GM19099 (cell line): Measurements from ENCODE around the gene DEFB112.

Experiments used
- POLR2A ChIP-seq: IDR thresholded peaks from 3 replicates; pipeline ENCODE4 v1.6.1; 2011; ENCODE audit warnings: low read depth; ENCODE audit not compliant: insufficient read length; ENCODE audit errors: extremely low read depth

DEFB112 gene, protein sequence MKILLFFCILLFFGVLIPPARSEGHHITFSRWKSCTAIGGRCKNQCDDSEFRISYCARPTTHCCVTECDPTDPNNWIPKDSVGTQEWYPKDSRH

DNA sequence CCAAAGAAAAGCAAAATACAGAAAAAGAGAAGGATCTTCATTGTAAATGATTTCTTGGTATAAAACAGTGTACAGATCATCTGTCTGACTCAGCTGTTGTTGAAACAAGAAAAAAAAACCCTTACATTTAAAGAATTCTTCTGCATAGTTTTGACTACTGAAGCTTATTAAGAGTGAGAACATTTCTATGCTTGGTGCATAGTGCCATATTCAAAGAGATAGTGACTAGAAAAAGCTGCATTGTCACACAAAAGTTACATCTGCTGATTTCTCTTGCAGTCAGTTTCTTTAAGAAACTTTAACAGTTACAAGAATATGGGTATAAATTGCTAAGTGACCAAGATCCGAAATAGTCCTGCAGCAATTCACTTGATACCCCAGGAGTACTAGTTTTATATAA lies at the start of gene DEFB112:
TSS of gene DEFB112 (minus strand) at position 101 of the 400 bp plus-strand sequence. CDS start at position 41, 60 bp downstream.
- no peak for TF ChIP-seq POLR2A

DNA sequence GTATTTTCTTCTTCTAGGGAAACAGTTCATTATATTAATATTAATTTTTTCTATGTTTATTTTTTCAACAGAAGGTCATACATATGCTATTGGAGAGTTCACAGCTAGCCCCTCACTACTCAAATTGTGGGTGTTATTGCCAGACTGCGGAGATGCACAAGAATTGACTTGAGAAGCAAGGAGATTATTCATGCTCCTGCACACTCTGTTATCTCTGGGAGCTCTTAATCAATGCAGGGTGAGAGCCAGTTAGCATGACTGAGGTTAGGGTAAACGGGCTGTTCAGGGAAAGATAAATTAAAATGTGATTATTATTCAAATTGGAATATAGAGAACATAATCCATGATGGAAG lies 48.9 kb upstream of the DEFB112 start:
- TF ChIP-seq POLR2A: no peak

DNA sequence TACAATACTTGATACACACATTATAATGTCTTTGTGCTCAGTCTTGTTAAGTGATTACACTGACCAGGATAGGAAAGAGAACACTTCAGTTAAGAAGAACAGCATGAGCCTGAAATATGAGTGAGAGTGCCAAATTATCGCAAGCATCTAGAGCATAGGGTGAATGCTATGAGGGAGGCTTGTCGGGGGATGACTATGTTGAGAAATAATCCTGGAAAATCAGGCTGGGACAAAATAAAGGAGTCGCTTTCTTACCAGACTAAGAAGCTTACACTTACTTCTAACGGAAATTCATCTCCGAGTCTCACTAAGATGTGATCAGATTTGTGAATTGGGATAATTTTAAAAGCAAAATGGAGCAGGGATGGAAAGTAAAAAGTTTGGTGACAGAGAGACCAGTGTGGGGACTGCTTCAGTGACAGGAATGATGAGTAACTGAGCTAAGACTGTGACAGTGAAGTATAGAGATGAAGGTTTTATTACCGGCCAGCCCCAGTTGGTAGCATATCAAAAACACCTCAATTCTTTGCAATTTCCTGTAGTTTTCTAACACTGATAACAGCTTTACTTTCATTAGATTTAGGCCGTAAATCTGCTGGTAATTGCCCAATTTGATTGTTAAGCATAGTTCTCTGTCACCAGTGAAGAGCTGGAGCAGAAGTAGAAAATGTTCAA lies 48.4 kb upstream of the DEFB112 start:
- TF ChIP-seq POLR2A: no peak

DNA sequence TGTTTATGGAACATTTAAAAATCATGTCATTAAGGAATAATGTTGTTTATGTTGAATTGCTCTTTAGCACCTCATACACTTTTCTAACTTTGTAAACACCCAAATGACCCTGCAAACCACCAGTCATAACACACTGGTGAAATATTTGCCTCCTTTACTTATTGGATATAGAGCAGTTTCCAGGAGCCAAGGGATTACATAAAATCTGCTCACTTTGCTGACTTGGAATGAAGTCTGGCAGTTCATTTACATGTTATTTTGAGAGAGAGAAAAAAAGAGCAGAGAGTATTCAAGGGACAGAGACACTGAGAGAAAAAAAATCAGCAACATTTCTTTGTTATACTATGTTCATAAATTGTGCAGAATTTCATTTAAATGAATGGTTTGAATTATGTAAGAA lies 46.6 kb upstream of the DEFB112 start:
- no peak for TF ChIP-seq POLR2A

DNA sequence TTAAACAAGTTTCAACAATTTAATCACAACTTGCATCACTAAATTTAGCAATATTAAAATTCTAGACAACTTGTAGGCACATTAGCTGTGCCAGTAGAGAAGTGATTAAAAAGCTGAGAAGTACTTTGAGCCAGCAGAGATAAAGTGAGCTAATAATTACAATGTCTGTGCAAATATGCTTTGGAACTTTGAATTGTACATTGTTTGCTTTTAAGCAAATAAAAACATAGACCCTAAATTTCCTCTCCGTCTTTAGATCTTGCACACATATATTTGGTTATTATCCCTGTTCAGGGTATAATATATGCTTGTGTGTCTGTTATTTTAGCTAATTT lies 44.2 kb upstream of the DEFB112 start:
- no peak for TF ChIP-seq POLR2A

DNA sequence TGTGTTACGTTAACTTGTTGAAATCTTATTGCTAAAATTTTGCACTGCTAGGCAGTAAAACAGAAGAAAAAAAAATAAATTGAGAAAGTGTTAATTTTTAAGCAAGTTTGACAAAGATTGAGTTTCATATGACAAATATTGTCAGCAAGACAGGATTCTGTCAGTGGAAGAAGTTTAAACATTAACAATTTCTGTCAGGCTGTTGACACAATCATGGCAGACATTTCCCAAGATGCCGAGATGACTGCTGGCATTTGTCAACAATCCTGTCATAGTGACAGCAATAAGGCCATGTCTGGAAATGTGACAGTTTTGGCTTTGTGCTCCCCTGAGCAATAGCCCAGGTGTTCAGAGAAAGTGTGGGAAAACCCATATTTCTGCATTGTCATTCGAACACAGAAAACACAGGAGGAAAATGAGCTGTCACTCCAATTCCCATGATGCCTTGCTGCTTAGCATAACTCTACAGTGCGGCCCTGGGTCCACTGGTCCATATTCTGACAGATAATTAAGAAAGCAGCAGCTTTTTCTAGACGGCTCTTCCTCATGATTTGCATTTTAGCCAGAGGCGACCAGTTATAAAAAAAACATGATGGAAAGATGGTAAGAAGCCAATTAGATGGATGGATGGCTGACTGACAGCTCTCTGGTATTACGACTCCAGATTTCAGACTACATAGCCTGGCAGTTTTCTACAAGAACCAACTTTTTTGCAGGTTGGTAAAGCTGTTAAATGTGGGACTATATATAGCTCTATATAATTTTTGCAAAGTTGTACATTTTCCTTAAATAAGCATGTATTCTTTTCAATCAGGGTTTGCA lies 43.6 kb upstream of the DEFB112 start:
- TF ChIP-seq POLR2A: no peak

DNA sequence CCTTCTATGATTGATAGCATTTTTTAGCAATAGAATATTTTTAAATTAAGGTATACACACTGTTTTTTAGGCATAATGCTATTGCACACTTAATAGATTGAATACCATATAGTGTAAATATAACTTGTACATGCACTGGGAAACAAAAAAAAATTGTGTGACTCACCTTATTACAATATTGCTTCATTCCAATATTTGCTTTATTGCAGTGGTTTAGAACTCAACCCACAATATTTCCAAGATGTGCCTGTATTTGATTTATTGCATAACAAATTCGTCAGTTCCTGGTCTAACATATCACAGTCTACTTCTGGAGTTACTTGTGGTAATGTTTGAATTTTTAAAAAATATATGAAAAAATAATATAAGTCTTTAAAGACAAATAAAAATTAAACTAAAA lies 41.9 kb upstream of the DEFB112 start:
- no peak for TF ChIP-seq POLR2A

DNA sequence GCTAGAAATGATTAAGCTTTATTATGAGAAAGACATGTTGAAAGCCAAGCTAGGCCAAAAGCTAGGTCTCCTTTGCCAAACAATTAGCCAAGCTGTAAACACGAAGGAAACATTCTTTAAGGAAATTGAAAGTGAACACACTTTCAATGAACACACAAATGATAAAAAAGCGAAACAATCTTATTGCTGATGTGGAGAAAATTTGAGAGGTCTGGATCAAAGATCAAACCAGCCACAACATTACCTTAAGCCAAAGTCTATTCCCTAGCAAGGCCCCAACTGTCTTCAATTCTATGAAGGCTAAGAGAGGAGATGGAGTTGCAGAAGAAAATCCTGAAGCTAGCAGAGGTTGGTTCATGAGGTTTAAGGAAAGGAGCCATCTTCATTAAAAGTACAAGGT lies 40.2 kb upstream of the DEFB112 start:
- no peak for TF ChIP-seq POLR2A

DNA sequence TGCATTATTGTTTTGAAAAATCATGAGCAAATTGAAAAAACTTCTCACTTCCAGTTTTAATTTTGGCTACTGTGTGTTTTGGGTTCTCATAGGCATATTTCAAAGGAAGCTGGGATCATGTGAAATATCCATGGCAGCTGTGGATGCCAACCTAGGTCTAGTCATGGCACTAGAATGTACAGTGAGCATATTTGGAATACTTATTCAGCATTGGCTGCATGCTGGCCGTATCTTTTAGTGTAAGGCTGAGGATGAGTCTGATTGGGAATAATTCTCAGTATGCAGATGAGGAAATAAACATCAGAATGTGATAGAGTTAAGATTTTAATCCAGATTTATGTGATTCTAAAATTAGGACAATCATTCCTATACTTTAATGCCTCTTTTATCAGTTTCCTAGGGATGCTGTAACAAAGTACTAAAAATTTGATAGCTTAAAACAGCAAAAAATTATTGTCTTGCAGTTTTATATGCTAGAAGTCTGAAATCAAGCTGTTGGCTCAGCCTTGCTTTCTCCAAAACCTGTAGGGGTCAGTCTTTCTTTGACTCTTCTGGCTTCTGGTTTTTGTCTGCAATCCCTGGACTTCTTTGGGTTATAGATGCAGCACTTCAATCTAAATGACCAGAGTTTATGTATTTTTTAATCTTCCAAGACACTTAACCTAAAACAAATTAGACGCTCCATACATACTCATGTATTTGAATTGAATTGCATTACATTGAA lies 37.7 kb upstream of the DEFB112 start:
- TF ChIP-seq POLR2A: no peak

DNA sequence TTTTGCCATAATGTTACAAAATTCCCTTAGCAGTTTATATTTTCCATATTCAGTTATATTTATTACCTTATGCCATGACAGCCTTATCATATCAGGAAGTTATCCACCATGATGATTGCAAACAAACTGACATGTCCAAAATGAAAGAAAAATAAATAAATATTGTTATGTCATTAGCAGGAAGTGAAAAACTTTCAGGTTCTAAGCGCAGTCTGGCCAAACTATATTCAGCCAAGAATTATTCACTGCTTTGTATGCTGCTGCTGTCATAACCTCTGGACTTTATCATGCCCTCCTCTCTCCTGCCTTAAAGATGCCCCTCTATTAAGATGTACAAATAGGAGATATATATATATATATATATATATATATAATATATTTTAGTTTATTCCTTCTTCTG lies 27.7 kb upstream of the DEFB112 start:
- TF ChIP-seq POLR2A: no peak

DNA sequence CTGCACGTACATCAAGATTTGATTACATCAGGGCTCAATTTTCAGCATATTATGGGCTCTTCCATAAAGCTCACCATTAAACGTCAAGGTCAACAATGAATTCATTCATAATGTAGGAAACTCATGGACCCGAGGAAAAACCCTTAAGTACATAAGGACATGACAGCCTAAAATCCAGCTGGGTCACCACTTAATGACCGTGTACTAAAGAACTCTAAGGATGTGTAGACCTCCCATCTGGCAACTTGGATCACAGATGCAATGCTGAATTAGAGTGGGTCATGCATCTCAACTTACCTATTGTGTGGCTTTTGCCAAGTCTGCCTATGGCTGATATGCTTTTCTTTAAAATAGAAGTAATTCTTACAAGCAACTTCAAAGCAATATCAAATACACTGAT lies 26.7 kb upstream of the DEFB112 start:
- TF ChIP-seq POLR2A: no peak

DNA sequence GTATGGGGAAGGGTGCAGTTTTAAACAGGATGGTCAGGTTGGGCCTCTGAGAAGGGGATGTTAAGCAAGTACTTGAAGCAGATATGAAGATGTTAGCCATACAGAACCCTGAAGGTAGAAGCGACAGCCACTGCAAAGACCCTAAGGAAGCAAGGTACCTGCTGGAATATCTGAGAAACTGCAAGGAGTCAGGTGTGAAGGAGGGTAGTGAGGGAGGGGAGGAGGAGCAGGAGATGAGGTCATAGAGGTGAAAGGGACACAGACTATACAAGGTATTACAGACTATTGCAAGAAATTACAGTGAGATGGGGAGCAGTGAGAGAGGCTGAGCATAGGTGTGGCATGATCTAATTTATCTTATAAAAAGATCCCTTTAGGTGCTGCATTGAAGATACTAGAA lies 22.2 kb upstream of the DEFB112 start:
- no peak for TF ChIP-seq POLR2A

DNA sequence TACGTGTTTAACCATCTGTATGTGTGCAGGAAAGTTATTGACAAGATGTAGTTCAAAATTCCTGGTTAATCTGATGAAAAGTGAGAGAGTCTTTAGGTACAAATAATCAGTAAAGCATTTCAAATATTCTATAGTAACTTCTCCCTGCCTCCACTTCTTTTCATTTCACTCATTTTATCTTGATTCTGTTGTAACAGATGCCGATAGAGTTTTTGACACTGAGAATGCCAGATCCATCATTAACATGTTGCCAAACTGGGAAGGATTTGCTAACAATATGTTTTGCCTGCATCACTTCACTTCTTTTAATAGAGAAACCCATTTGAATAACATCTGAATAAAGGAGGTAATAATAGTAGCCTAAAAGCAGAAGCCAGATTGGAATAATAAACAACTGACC lies 20.4 kb upstream of the DEFB112 start:
- no peak for TF ChIP-seq POLR2A

DNA sequence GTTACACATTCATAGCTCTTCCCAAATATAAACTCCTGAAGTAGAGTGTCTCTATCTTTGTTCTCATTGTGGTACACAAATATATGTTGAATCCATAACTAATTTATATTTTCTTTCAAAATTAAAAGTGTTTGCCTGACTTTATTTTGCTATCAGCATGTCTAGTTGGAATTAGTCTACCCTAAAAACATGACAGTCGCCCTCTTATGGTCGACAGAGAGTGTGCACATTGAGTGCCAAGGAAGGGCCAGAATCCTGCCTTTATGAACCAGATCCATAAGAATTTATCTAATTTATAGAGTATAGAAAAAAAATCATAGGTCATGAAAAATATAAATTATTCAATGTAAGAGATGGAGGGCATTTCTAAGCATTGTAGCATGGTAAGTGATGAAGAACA lies 12.3 kb upstream of the DEFB112 start:
- TF ChIP-seq POLR2A: no peak

DNA sequence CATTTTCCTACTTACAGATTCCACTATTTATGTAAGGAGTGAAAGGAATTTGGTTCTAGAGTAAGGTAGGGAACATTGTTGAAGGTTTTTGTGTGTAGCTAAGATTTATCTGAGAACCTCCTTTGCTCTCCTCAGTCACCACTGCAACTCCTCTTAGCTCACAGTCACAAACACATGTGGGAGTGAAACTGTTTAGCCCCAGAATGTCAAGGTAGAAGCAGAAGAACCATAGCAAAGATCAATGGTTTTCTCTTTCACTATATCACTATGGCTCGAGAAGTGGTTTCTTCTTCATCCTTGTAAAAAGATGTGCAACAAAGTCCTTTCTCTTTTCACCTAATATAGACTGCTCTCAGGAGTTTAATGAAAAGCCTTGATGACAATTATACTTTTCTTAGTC lies 6.5 kb upstream of the DEFB112 start:
- TF ChIP-seq POLR2A: no peak

DNA sequence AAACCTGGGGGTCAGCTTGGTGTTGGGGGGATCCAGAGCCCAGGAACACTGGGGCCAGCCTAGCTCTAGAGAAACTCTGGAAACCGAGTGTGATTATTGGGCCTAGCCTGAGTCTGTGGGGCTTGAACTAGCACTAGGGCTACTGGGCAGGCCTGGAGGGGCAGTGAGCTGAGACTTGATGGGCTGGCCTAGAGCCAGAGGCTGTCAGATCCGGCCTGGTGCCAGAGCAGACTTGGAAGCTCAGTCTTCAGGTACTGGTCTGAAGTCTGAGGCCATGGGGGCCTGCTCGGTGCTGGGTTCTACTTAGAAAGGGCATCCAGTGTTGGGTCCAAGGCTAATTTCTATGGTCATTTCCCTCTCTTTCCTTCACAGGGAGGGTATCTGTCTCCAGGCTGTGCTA lies 2.7 kb downstream of the DEFB112 start:
- TF ChIP-seq POLR2A: no peak
